Activated CD4-positive, alpha-beta T cell treated with anti-CD3 and anti-CD28 coated beads for 48 hours (primary cell): ENCODE data around the gene PPP2R2C.

Source experiments
- DNase-seq: peaks from one replicate; pipeline ENCODE4 v3.0.0-alpha.2; 2020

PPP2R2C gene

GRCh38 chr4:6360385-6360784 is 112.0 kb downstream of the PPP2R2C start:
- no peak for DNase-seq

DNA sequence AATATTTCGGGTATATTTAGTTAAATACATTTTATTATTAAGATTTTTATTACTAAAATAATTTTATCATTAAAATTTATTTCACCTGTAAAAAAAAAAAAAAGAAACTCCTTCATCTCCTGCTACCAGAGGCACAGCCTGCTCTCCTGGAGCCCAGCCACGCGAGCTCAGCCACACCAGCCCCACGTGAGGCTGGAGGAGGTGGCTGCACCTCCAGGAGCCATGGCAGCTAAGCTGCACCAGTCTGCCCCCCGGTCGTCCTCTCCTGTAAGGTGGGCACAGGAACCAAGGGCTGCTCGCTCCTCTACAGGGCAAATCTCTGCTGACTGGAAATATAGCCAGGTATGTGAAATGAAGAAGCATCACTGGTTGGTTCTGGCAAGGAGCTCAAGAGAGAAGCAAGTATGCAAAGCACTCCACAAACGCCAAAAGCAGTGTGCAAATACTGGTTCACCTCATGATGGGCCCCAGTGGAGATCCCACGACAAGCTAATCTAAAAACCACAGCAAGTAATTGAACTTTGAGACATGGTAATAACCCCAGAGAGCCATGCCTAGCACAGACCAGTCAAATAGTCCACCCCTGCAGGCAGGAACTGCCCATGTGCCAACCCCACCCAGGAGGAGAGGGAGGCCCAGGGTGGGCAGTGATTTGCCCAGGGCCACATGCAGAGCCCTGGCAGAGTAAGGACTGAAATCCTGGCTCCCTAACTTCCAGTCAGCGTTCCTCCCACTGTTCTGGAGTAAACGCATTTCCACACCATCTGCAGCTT is 112.7 kb downstream of the PPP2R2C start:
- DNase-seq = no peak

- DNase-seq = no peak
Observed at GRCh38 chr4:6357476-6357875, 114.9 kb downstream of the PPP2R2C start.

DNA sequence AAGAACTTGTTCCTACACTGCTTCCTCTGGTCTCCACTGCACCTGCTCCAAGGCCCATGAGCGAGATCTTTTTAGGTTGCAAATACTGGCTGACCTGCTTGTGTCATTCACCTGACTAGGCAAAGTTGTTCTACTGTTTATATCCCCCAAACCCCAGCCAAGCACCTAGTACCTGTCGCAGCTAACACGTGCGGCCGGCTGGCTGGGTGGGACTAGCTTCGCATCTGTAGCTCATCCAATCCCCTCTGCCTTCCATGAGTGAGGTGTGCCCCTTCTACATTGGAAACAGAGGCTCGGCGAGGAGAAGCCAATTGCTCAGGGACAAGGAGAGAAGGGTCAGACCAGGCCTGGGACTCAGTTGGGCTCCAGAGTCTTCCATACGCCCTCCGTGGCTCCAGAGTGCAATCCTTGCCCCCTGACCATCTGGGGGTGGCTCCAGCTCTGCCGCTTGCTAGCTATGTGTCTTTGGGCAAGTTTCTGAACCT is 116.3 kb downstream of the PPP2R2C start:
- no peak for DNase-seq

- DNase-seq = no peak
Observed at GRCh38 chr4:6355052-6355451, 117.4 kb downstream of the PPP2R2C start.

- no peak for DNase-seq
Observed at GRCh38 chr4:6354626-6355025, 117.8 kb downstream of the PPP2R2C start.

- DNase-seq = no peak
Observed at GRCh38 chr4:6354119-6354518, 118.3 kb downstream of the PPP2R2C start.

- no peak for DNase-seq
Observed at GRCh38 chr4:6352031-6352692, 120.3 kb downstream of the PPP2R2C start.

- no peak for DNase-seq
Observed at GRCh38 chr4:6351246-6352000, 121.0 kb downstream of the PPP2R2C start.

GRCh38 chr4:6350646-6351045 is 121.8 kb downstream of the PPP2R2C start:
- no peak for DNase-seq

DNA sequence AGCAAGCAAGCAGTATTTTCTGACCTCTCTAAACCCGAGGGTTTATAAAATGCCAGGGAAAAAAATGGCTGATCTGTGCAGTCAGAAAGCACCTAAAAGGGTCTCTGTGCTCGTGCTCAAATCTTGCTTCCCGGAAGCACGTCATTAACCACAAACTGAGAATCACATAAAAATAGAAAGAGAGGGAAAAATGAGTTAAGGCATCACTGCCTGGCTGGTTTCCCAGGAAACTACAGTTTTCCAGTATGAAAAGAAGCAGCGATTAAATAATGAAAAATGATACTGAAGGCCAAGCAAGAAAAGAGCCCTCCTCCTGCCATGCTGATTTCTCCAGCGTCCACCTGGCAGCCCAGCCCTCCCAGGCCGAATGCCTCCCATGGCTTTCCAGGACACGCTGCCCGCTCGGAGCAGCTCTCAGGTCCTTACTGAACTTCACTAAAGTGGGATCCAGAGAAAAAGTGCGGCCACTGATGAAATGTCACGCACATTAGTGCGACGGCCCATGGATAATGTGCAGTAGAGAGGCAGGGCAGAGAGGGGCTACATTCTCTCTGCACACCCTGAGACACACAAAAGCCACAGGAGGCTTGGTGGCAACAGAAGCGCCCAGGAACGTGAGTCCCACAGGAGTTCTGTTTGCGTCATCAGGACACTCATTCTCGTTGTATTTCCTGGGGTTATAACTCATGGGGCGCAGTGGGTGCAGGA is 122.4 kb downstream of the PPP2R2C start:
- DNase-seq = no peak

DNA sequence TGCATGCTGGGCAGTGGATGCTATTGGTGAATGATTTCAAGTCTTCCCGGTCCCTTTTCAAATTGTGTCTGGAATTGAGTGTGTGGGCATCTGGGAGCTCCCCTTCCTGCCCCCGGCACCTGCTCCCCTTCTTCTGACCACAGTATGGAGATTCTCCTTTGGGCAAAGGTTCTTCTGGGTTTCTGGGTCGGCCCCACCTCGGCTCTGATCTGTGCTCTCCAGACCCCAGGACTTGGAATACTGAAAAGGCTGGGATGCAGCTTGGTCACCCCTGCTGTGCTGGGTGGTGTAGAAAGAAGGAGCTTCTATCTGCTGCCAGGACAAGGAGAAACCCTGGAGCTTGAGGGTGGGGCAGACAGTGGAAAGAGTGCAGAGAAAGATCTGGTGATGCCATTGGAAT is 124.0 kb downstream of the PPP2R2C start:
- DNase-seq = no peak

- no peak for DNase-seq
Observed at GRCh38 chr4:6347511-6348045, 124.8 kb downstream of the PPP2R2C start.

- DNase-seq = no peak
Observed at GRCh38 chr4:6346373-6347110, 125.9 kb downstream of the PPP2R2C start.

DNA sequence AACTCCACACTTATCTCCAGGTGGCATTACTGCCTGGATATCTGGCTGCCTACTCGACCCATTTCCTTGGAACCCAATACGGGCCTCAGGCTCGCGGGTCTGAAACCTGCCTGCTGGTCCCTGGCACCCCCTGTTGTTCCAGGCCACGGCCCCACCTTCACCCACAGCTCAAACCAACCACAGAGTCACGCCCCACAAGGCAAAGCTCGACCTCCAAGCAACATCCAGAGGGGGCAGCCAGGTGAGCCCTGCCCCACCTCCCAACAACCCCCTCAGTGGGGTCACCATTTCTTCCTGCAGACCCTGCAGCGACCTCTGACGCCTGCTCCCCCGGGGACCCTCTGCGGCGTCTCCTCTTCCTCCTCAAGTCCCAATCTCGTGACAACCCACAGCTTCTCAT is 126.5 kb downstream of the PPP2R2C start:
- DNase-seq = no peak

DNA sequence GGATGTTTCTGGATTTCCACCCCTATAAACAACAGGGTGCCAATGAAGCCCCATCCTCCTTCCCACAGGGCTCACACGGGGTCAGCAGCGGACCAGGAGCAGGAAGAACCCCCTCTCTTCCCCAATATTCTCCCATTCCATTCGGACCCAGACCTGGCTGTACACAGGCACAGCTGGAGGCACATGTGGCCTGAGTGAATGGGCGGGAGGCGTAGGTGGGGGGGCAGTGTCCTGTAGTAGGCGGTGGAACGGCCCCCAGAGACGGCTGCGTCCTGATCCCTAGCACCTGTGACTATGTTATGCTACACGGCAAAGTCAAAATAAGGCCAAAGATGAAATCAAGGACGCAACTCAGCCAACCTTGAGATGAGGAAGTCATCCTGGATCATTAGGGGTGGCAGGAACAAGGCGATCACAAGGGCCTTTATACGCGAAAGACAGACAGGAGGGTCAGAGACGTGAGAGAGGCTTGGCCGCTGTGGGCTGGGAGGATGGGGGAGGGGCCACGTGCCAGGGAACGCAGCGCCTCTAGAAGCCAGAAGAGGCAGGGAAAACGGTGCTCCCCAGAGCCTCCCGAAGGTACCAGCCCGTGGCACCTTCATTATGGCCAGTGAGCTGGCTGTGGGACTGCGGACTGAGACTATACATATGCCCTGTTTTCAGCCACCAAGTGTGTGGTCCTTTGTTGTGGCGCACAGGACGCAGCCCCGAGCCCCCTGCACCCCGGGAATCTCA is 127.2 kb downstream of the PPP2R2C start:
- DNase-seq = no peak

- DNase-seq = no peak
Observed at GRCh38 chr4:6343939-6344408, 128.4 kb downstream of the PPP2R2C start.

DNA sequence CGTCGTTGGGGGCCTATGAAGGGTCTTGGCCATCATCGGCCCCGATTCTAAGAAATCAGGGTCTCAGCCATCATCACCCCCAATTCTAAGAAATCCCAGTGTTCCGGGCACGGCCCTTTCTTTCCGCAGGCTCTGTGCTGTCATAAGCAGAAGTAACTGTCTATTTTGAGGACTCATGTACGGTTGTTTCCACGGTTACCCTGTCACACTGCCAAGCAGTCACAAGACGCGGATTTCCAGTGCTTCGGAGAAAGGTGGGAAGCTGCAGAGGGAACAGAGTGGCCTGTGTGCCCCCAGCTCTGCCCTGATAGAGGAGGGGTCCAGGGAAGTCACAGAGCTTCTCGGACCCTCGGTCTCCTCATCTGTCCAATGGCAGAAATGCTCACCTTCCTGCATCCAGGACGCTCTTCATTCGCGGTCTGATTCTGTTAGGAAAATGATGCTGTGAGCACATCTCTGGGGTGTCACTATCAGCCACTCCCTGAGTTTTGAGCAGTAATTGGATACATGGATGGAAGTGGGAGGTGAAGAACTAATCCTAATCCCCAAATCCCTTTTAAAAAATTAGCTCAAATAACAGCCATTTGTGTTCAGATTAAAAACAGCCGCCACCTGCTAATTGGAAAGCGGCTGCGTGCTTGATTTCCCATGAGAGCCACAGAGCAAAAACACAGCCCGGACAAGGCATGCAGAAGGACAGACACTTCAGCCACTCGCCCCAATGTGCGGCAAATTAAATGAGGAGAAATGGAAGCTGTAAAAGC is 129.7 kb downstream of the PPP2R2C start:
- no peak for DNase-seq

DNA sequence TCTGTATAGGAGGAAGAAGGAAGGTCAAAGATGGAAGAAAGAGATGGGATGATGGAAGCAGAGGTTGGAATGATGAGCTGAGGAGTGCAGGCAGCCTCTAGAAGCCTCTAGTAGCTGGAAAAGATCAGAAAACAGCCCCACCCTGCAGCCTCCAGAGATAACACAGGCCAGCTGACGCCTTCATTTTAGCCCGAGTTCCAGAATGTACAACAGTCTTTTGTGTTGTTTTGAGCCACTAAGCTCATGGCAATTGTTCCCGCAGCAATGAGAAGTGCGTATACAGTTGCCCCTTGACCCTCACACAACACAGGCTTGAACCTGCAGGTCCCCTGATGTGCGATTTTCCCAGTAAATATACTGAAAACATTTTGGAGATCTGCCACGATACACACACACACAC is 130.7 kb downstream of the PPP2R2C start:
- DNase-seq = no peak

- no peak for DNase-seq
Observed at GRCh38 chr4:6340446-6341015, 131.9 kb downstream of the PPP2R2C start.
